ENCODE data around the gene DPH2.

DNA sequence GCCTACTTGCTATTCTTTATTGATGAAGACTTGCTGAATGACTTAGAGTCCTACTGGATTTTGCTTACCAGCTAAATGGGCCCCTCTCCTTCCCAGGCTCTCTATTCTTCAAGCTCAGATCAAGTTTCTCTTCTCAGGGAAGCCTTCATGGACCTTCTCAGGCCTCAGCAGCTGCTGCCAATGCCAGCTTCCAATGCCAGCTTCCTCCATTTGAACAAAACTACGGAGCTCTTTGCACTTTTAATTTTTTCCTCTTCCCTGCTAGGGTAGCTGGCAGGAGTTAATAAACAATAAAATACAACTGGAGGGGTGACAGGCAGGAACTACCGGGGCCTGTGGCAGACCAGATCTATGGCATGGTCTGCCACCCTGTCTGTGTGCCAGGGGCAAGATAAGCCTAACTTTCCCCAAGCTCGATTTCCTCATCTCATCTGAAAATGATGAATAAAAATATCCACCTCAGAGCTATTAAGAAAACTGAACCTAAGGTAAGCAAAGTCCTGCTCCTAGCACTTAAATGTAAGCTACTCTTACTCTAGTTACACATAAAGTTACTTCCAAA is 24.1 kb upstream of the DPH2 start:
- TF ChIP-seq, protein P1, sequence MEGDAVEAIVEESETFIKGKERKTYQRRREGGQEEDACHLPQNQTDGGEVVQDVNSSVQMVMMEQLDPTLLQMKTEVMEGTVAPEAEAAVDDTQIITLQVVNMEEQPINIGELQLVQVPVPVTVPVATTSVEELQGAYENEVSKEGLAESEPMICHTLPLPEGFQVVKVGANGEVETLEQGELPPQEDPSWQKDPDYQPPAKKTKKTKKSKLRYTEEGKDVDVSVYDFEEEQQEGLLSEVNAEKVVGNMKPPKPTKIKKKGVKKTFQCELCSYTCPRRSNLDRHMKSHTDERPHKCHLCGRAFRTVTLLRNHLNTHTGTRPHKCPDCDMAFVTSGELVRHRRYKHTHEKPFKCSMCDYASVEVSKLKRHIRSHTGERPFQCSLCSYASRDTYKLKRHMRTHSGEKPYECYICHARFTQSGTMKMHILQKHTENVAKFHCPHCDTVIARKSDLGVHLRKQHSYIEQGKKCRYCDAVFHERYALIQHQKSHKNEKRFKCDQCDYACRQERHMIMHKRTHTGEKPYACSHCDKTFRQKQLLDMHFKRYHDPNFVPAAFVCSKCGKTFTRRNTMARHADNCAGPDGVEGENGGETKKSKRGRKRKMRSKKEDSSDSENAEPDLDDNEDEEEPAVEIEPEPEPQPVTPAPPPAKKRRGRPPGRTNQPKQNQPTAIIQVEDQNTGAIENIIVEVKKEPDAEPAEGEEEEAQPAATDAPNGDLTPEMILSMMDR (IDR thresholded peaks at IDR 0.05) = no peak
- TF ChIP-seq POLR2AphosphoS5 (IDR thresholded peaks at IDR 0.05) = no peak

Data from breast epithelium (tissue), 3 donors.